Ovary (tissue), 3 donors: ENCODE results near the gene ZNF525.
"Not testable (repeated sequence)": the region's sequence is repeated elsewhere in the genome, so short reads cannot be mapped to it uniquely, and the experiment has no call there.

Experiments used
- CTCF ChIP-seq, 3 donors: fragments of 450-650 bp in 2 of 3; fragments of 200-600 bp in 1 of 3; IDR thresholded peaks; one replicate each; pipeline versions ENCODE4 v1.5.1 to v1.8.0; 2016 to 2022; ENCODE audit warnings: antibody characterized with exemption in 3 of 3, mild to moderate bottlenecking in 1 of 3
- EP300 ChIP-seq: sonication (generic); formaldehyde crosslinking; IDR thresholded peaks from one replicate; pipeline ENCODE4 v1.6.1; 2017; ENCODE audit warnings: antibody characterized with exemption
- POLR2A ChIP-seq: fragments of 450-650 bp; IDR thresholded peaks from one replicate; pipeline ENCODE4 v1.6.1; 2017; ENCODE audit warnings: antibody characterized with exemption, mild to moderate bottlenecking, moderate library complexity
- donor health status: DM: no; HTN: no; CAD: no.

- TF ChIP-seq POLR2A; CTCF (IDR thresholded peaks at IDR 0.05); EP300: not testable (repeated sequence)
These were observed 21.1 kb upstream of the ZNF525 start for GRCh38 chr19:53344403-53344802.
